ENCODE results near the gene ARRB1. TPM values are rescaled to one million over a fixed set of nuclear protein-coding genes. Genes with fewer than 3 reads are reported as not detected.

The ARRB1 gene
- total and polyA plus RNA-seq, 9 of the 15 experiments (the other 6 are each of a cell fraction or from before 2014, with no cell fraction given): 6.6 to 45.4 (median 28.5) TPM

DNA sequence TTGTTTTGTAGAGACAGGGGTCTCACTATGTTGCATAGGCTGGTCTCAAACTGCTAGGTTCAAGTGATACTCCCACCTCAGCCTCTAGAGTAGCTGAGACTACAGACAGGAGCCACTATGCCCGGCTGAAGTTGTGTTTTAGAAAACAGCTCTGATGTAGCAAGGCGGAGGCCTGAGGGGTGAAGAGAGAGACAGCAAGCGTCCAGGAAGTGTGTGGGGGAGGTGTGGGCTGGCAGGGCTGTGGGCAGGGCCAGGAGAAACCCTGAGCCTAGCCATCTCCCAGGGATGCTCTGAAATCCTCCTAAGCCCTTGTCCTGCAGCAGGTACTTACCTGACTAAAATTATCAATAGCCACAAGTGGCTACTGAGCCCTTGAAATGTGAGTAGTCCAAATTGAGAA is 31.8 kb upstream of the ARRB1 start:
- Histone ChIP-seq H3K27me3 (ENCODE audit: control insufficient read depth in 2 of 2, insufficient read depth in 2 of 2, low read length in 2 of 2) (no peaks in the 10 kb centered on the region), H3K4me3 (no peak overlapping the region), H3K4me2 (ENCODE audit: insufficient read depth, low read length) (no peak overlapping the region), H3K27ac (ENCODE audit: extremely low read depth, low read depth, low read length) (no peak overlapping the region), H3K9ac (ENCODE audit: insufficient read depth in 1 of 2, low read depth in 2 of 2, low read length in 2 of 2) (peak overlapping the region in 1 of 2 experiments; percentile 61; a peak in 1 of 4 replicates), H4K20me1 (replicated peaks; ENCODE audit: control insufficient read depth, insufficient read depth, low read length) (no peaks in the 10 kb centered on the region), H3K36me3 (ENCODE audit: control insufficient read depth, insufficient read depth, low read length) (no peaks in the 10 kb centered on the region), H3K4me1 (replicated peaks in 1 of 2; ENCODE audit: control insufficient read depth in 2 of 2, insufficient read depth in 2 of 2, low read length in 2 of 2) (peaks cover 20 to 22% of the 10 kb centered on the region in 2 experiments), H2AFZ (ENCODE audit: low read depth, low read length) (0 out of 2 replicates have a peak overlapping the region, but pooled peaks have one; percentile 25), H3K79me2 (ENCODE audit: control insufficient read depth, insufficient read depth, low read length) (no peaks in the 10 kb centered on the region), H3K9me3 (replicated peaks; ENCODE audit: control insufficient read depth, insufficient read depth, low read depth, low read length) (no peaks in the 10 kb centered on the region), H3K9me1 (ENCODE audit: control insufficient read depth, insufficient read depth, low read length) (no peaks in the 10 kb centered on the region)
- FAIRE-seq (no peak), ATAC-seq (peak; percentile 15; the same call in 1 of the 3 replicates), DNase-seq (ENCODE audit: extremely low read depth in 1 of 4, low spot score in 3 of 4) (no peak)
- ChIA-PET CTCF (ENCODE audit: low intra/inter-chr PET ratio) (interaction anchor here (3.3 kb wide), 2 partner anchors 55 to 102 kb away, joined by 24 to 49 read pairs; no protein-coding TSS in a partner anchor), POLR2A (interaction anchor here (0.6 kb wide), 1 partner anchor 27 kb away, joined by 3 read pairs; no protein-coding TSS in a partner anchor)
- TF ChIP-seq, protein P1, sequence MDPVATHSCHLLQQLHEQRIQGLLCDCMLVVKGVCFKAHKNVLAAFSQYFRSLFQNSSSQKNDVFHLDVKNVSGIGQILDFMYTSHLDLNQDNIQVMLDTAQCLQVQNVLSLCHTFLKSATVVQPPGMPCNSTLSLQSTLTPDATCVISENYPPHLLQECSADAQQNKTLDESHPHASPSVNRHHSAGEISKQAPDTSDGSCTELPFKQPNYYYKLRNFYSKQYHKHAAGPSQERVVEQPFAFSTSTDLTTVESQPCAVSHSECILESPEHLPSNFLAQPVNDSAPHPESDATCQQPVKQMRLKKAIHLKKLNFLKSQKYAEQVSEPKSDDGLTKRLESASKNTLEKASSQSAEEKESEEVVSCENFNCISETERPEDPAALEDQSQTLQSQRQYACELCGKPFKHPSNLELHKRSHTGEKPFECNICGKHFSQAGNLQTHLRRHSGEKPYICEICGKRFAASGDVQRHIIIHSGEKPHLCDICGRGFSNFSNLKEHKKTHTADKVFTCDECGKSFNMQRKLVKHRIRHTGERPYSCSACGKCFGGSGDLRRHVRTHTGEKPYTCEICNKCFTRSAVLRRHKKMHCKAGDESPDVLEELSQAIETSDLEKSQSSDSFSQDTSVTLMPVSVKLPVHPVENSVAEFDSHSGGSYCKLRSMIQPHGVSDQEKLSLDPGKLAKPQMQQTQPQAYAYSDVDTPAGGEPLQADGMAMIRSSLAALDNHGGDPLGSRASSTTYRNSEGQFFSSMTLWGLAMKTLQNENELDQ (CRISPR knock-in tag; IDR thresholded peaks at IDR 0.05; ENCODE audit: borderline replicate concordance): no peak
- no peak for TF ChIP-seq FOXJ2 (tag; IDR thresholded peaks at IDR 0.05)
- intact Hi-C loops (cut with micrococcal nuclease): no loop called here
- 38% methylated on average over 3 of the region's 3 CpGs for WGBS (ENCODE audit: insufficient coverage, low coverage, missing lambda C conversion rate)
- no TSS peak for BruUV-seq (replicated peaks)
- in situ Hi-C loops (cut with MboI): loop anchor here (5.0 kb wide), 2 partner anchors 56 to 106 kb away; no protein-coding TSS in a partner anchor
